Endodermal cell (in vitro differentiated cells): ENCODE measurements around the gene OAS2. TPM values are rescaled to one million over a fixed set of nuclear protein-coding genes. Genes with fewer than 3 reads are reported as not detected.

Experiments
- DNase-seq: peaks from one replicate; pipeline ENCODE4 v3.0.0-alpha.2; 2017
- H3K27ac ChIP-seq: 2 replicates; pipeline ENCODE4 v1.5.1; 2013; ENCODE audit warnings: mild to moderate bottlenecking, low read depth, low read length, moderate library complexity
- H3K27me3 ChIP-seq: 2 replicates; pipeline ENCODE4 v1.6.1; 2013; ENCODE audit warnings: mild to moderate bottlenecking, low read length, moderate library complexity; ENCODE audit not compliant: insufficient read depth, control insufficient read depth, poor library complexity, severe bottlenecking
- H3K36me3 ChIP-seq: 2 replicates; pipeline ENCODE4 v1.7.0; 2013; ENCODE audit warnings: mild to moderate bottlenecking, low read length, moderate library complexity; ENCODE audit not compliant: control insufficient read depth, insufficient read depth
- H3K4me1 ChIP-seq: one replicate; pipeline ENCODE4 v1.7.0; 2013; ENCODE audit warnings: low read length; ENCODE audit not compliant: control insufficient read depth, insufficient read depth
- H3K4me3 ChIP-seq: 2 replicates; pipeline ENCODE4 v1.5.1; 2013; ENCODE audit warnings: mild to moderate bottlenecking, low read length, moderate library complexity
- H3K9ac ChIP-seq: 2 replicates; pipeline ENCODE4 v1.6.1; 2013; ENCODE audit warnings: mild to moderate bottlenecking, low read length, moderate library complexity; ENCODE audit not compliant: poor library complexity, severe bottlenecking; ENCODE audit errors: extremely low read depth
- H3K9me3 ChIP-seq: 2 replicates; pipeline ENCODE4 v1.6.1; 2013; ENCODE audit warnings: mild to moderate bottlenecking, low read length, moderate library complexity; ENCODE audit not compliant: control insufficient read depth
- H3K27ac Mint-ChIP-seq: 2 replicates; pipeline ENCODE4 v1.8.0; 2020; ENCODE audit warnings: mixed read lengths
- H3K27me3 Mint-ChIP-seq: 2 replicates; pipeline ENCODE4 v1.8.0; 2021; ENCODE audit warnings: mild to moderate bottlenecking, mixed read lengths; ENCODE audit not compliant: insufficient read depth
- H3K36me3 Mint-ChIP-seq: 2 replicates; pipeline ENCODE4 v1.8.0; 2020; ENCODE audit warnings: low read depth, mixed read lengths
- H3K4me1 Mint-ChIP-seq: 2 replicates; pipeline ENCODE4 v1.8.0; 2020; ENCODE audit warnings: mixed read lengths
- H3K4me3 Mint-ChIP-seq: 2 replicates; pipeline ENCODE4 v1.8.0; 2020; ENCODE audit warnings: mild to moderate bottlenecking, moderate library complexity, mixed read lengths
- H3K9me3 Mint-ChIP-seq: 2 replicates; pipeline ENCODE4 v1.8.0; 2020; ENCODE audit warnings: mild to moderate bottlenecking, mixed read lengths
- WGBS, 2 experiments: methylation state at CpG; one replicate each; pipeline versions ENCODE4 v1.1.5 to v1.1.7; 2013; ENCODE audit warnings: missing lambda C conversion rate in 2 of 2, mixed read lengths in 1 of 2; ENCODE audit not compliant: insufficient coverage in 1 of 2, insufficient read length in 1 of 2; 5-methylcytosine and 5-hydroxymethylcytosine counted together
- total RNA-seq, 2 donors: library from RNA; stranded (reverse); fragmentation: NEBNext Ultra II Directional in 1 of 2; extraction: Animal tissue kit (Norgen Biotek cat#: 25700) in 1 of 2; gene quantifications; 2 replicates in 1 of 2; 3 replicates in 1 of 2; pipeline ENCODE4 v1.2.1, GENCODE V29; 2021
- TF ChIP-seq, protein P1 (sequence below): fragments of 200-600 bp; sonication (generic); conservative IDR thresholded peaks from 2 replicates; pipeline ENCODE4 v1.5.0; 2021; ENCODE audit warnings: antibody characterized with exemption, mild to moderate bottlenecking

The OAS2 gene
- total RNA-seq, 2 donors from 2014 or later = not detected

DNA sequence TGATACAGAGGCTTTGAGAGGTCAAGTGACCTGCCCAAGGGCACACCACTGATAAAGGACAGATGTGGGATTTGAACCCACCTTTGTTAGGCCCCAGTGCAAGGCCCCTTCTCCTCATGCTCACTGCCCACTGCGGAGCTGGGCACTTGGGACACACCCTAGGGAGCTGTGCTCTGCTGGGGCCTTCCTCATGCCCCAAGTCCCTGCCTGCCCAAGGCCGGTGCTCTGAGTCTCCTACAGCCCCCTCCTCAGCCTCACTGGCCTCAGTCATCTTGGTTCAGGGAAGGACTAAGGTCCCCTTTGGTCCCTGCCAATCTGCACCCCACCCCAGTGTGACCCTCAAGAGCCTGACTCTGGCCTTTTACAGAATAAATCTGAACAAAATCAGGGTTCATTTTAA lies 48.0 kb upstream of the OAS2 start:
- Histone ChIP-seq H3K4me1 (no peaks in the 10 kb centered on the region), H3K4me3 (no peak overlapping the region), H3K36me3 (no peaks in the 10 kb centered on the region), H3K27ac (no peak overlapping the region), H3K27me3 (no peaks in the 10 kb centered on the region), H3K9ac (no peak overlapping the region), H3K9me3 (no peaks in the 10 kb centered on the region)
- TF ChIP-seq, protein P1, sequence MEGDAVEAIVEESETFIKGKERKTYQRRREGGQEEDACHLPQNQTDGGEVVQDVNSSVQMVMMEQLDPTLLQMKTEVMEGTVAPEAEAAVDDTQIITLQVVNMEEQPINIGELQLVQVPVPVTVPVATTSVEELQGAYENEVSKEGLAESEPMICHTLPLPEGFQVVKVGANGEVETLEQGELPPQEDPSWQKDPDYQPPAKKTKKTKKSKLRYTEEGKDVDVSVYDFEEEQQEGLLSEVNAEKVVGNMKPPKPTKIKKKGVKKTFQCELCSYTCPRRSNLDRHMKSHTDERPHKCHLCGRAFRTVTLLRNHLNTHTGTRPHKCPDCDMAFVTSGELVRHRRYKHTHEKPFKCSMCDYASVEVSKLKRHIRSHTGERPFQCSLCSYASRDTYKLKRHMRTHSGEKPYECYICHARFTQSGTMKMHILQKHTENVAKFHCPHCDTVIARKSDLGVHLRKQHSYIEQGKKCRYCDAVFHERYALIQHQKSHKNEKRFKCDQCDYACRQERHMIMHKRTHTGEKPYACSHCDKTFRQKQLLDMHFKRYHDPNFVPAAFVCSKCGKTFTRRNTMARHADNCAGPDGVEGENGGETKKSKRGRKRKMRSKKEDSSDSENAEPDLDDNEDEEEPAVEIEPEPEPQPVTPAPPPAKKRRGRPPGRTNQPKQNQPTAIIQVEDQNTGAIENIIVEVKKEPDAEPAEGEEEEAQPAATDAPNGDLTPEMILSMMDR = no peak
- Mint-ChIP-seq H3K4me3 (no peak overlapping the region), H3K4me1 (peaks cover 5% of the 10 kb centered on the region), H3K9me3 (peaks cover 19% of the 10 kb centered on the region), H3K27me3 (peaks cover 7% of the 10 kb centered on the region), H3K27ac (no peak overlapping the region), H3K36me3 (no peaks in the 10 kb centered on the region)
- DNase-seq = no peak
- 95% methylated on average over 2 of the region's 2 CpGs; no CpG with 5 or more reads in 1 of the 2 experiments for whole genome bisulfite sequencing, 2 experiments

DNA sequence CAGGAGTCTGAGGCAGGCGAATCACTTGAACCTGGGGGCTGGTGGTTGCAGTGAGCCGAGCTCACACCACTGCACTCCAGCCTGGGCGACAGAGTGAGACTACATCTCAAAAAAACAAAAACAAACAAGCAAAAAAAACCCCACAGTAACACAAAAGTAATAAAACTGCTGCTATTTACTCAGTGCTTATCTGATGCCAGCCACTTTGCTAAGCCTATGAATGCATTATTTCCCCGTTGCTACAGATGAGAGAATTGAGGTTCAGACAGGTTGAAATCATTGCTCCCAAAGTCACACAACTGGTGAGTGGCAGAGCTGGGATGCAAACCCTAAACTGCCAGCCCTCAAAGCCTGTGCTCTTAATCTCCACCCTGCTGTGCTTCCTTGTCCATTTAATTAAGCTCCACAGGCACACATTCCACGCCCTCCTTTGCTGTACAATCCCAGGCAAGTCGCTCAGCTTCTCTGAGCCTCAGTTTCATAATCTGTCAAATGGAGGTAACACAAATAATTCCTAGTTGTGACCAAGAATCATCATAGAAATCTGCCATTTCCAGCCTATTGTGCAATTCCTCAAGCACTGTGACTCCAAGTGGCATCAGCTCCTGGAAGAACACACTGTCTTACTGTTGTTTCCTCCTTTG lies 45.7 kb upstream of the OAS2 start:
- Histone ChIP-seq H3K4me3 (no peak overlapping the region), H3K36me3 (no peaks in the 10 kb centered on the region), H3K9ac (no peak overlapping the region), H3K27me3 (peaks cover 15% of the 10 kb centered on the region), H3K4me1 (no peaks in the 10 kb centered on the region), H3K27ac (no peak overlapping the region), H3K9me3 (no peaks in the 10 kb centered on the region)
- peaks cover 5% of the 10 kb centered on the region for H3K4me1 Mint-ChIP-seq
- TF ChIP-seq, protein P1 = no peak
- no peak overlapping the region for H3K27ac Mint-ChIP-seq
- DNase-seq = peak; percentile 74
- H3K4me3 Mint-ChIP-seq = no peak overlapping the region
- H3K9me3 Mint-ChIP-seq = peaks cover 7% of the 10 kb centered on the region
- peaks cover 20% of the 10 kb centered on the region for H3K27me3 Mint-ChIP-seq
- WGBS, 2 experiments = 68 to 71% methylated on average over 5 to 6 of the region's 6 CpGs
- no peaks in the 10 kb centered on the region for H3K36me3 Mint-ChIP-seq

DNA sequence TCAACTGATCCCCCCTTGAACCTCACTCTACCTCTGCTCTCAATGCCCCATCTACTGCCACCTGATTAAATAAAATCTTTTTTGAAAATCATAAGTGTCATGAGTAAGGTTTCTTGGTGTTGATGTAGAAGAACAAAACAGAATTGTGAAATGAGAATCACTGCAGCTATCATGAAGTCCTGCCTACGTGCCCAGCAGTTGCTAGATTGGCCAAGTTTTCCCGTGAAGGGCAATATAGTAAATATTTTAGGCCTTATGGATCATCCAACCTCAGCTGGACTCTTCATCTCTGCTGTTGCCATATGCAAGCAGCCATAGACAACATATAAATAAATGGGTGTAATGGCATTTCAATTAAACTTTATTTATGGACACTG lies 45.2 kb upstream of the OAS2 start:
- H3K27ac Mint-ChIP-seq = no peak overlapping the region
- no peak overlapping the region for H3K4me3 Mint-ChIP-seq
- H3K9ac ChIP-seq = no peak overlapping the region
- H3K4me1 ChIP-seq = no peaks in the 10 kb centered on the region
- H3K4me3 ChIP-seq = no peak overlapping the region
- H3K27ac ChIP-seq = no peak overlapping the region
- peaks cover 3% of the 10 kb centered on the region for H3K9me3 Mint-ChIP-seq
- peaks cover 20% of the 10 kb centered on the region for H3K27me3 ChIP-seq
- peaks cover 5% of the 10 kb centered on the region for H3K4me1 Mint-ChIP-seq
- H3K9me3 ChIP-seq = no peaks in the 10 kb centered on the region
- peaks cover 26% of the 10 kb centered on the region for H3K27me3 Mint-ChIP-seq
- no peaks in the 10 kb centered on the region for H3K36me3 ChIP-seq
- no peaks in the 10 kb centered on the region for H3K36me3 Mint-ChIP-seq
- 92 to 100% methylated on average over 2 of the region's 2 CpGs for WGBS, 2 experiments
- DNase-seq = no peak
- TF ChIP-seq, protein P1 = no peak
